ENCODE data around the gene SEC14L6. TPM values are rescaled to one million over a fixed set of nuclear protein-coding genes. Genes with fewer than 3 reads are reported as not detected.

The SEC14L6 gene
- polyA plus RNA-seq, 1 experiment: 0.09 TPM

GRCh38 chr22:30566125-30566524, 19.6 kb upstream of the SEC14L6 start:
- POLR2A ChIA-PET: no interaction called here
- no peak overlapping the region for H3K4me3 ChIP-seq (ENCODE audit: low read depth, low read length)
- CTCF ChIA-PET: no interaction called here
- TF ChIP-seq CTCF (IDR thresholded peaks at IDR 0.05; ENCODE audit: insufficient read depth, low read depth, low read length): no peak
- no peak for DNase-seq (ENCODE audit: low read depth)
- H3K27me3 ChIP-seq (ENCODE audit: control insufficient read depth, insufficient read depth, low read length): peaks cover 10% of the 10 kb centered on the region
- no peaks in the 10 kb centered on the region for H3K36me3 ChIP-seq (ENCODE audit: control insufficient read depth, insufficient read depth, low read length)

- no peak for DNase-seq (ENCODE audit: low read depth)
- CTCF ChIA-PET: no interaction called here
- no peak overlapping the region for H3K4me3 ChIP-seq (ENCODE audit: low read depth, low read length)
- no peaks in the 10 kb centered on the region for H3K36me3 ChIP-seq (ENCODE audit: control insufficient read depth, insufficient read depth, low read length)
- no peak for TF ChIP-seq CTCF (IDR thresholded peaks at IDR 0.05; ENCODE audit: insufficient read depth, low read depth, low read length)
- H3K27me3 ChIP-seq (ENCODE audit: control insufficient read depth, insufficient read depth, low read length): peaks cover 10% of the 10 kb centered on the region
- POLR2A ChIA-PET: no interaction called here
These were observed 18.8 kb upstream of the SEC14L6 start for GRCh38 chr22:30565341-30565740.

- TF ChIP-seq CTCF (IDR thresholded peaks at IDR 0.05; ENCODE audit: insufficient read depth, low read depth, low read length): no peak
- Histone ChIP-seq H3K4me3 (ENCODE audit: low read depth, low read length) (no peak overlapping the region), H3K36me3 (ENCODE audit: control insufficient read depth, insufficient read depth, low read length) (no peaks in the 10 kb centered on the region), H3K27me3 (ENCODE audit: control insufficient read depth, insufficient read depth, low read length) (peaks cover 5% of the 10 kb centered on the region)
- ChIA-PET CTCF (no interaction called here), POLR2A (no interaction called here)
- DNase-seq (ENCODE audit: low read depth): no peak
These were observed 18.2 kb upstream of the SEC14L6 start for GRCh38 chr22:30564761-30565119.

- no peak for TF ChIP-seq CTCF (IDR thresholded peaks at IDR 0.05; ENCODE audit: insufficient read depth, low read depth, low read length)
- no peak for DNase-seq (ENCODE audit: low read depth)
- ChIA-PET CTCF (no interaction called here), POLR2A (no interaction called here)
- Histone ChIP-seq H3K27me3 (ENCODE audit: control insufficient read depth, insufficient read depth, low read length) (peaks cover 2% of the 10 kb centered on the region), H3K36me3 (ENCODE audit: control insufficient read depth, insufficient read depth, low read length) (no peaks in the 10 kb centered on the region), H3K4me3 (ENCODE audit: low read depth, low read length) (no peak overlapping the region)
These were observed 17.7 kb upstream of the SEC14L6 start for GRCh38 chr22:30564045-30564760.

- no peaks in the 10 kb centered on the region; the same call in 1 of the 2 replicates for H3K27me3 ChIP-seq (ENCODE audit: control insufficient read depth, insufficient read depth, low read length)
- TF ChIP-seq CTCF (IDR thresholded peaks at IDR 0.05; ENCODE audit: insufficient read depth, low read depth, low read length): no peak
- ChIA-PET POLR2A (no interaction called here), CTCF (interaction anchor here (1.3 kb wide), 1 partner anchor 15 kb away, joined by 3 read pairs; no protein-coding TSS in a partner anchor)
- DNase-seq (ENCODE audit: low read depth): no peak
- no peaks in the 10 kb centered on the region for H3K36me3 ChIP-seq (ENCODE audit: control insufficient read depth, insufficient read depth, low read length)
- H3K4me3 ChIP-seq (ENCODE audit: low read depth, low read length): no peak overlapping the region
These were observed 15.8 kb upstream of the SEC14L6 start for GRCh38 chr22:30562366-30562765.

Measured in BJ (cell line).